MM.1S (cell line): ENCODE data around the gene ILF2.
"Not testable (repeated sequence)": the region's sequence is repeated elsewhere in the genome, so short reads cannot be mapped to it uniquely, and the experiment has no call there.

Experiments used
- DNase-seq: peaks from one replicate; pipeline ENCODE4 v3.0.0-alpha.2; 2015
- H2AFZ ChIP-seq: fragments of 300-600 bp; sonication (generic); 2 replicates; pipeline ENCODE4 v1.6.0; 2016; ENCODE audit warnings: antibody characterized with exemption, low read length
- H3F3A ChIP-seq: fragments of 300-600 bp; sonication (generic); 2 replicates; pipeline ENCODE4 v1.6.1; 2016; ENCODE audit warnings: mild to moderate bottlenecking, antibody characterized with exemption, low read length, moderate library complexity, mixed read lengths; ENCODE audit not compliant: insufficient read depth
- H3K27ac ChIP-seq: fragments of 300-600 bp; sonication (generic); 2 replicates; pipeline ENCODE4 v1.5.1; 2016; ENCODE audit warnings: mild to moderate bottlenecking, low read length
- H3K27me3 ChIP-seq: fragments of 300-600 bp; sonication (generic); replicated peaks from 2 replicates; pipeline ENCODE4 v1.6.0; 2016; ENCODE audit warnings: low read length; ENCODE audit not compliant: insufficient read depth
- H3K36me3 ChIP-seq: fragments of 300-600 bp; sonication (generic); replicated peaks from 2 replicates; pipeline ENCODE4 v1.6.1; 2016; ENCODE audit warnings: mild to moderate bottlenecking, low read length, mixed read lengths; ENCODE audit not compliant: insufficient read depth
- H3K4me1 ChIP-seq: fragments of 300-600 bp; sonication (generic); 2 replicates; pipeline ENCODE4 v1.6.1; 2016; ENCODE audit warnings: low read length, mixed read lengths
- H3K4me2 ChIP-seq: fragments of 300-600 bp; sonication (generic); 2 replicates; pipeline ENCODE4 v1.6.0; 2016; ENCODE audit warnings: low read depth, low read length
- H3K4me3 ChIP-seq: fragments of 300-600 bp; sonication (generic); 2 replicates; pipeline ENCODE4 v1.5.1; 2016; ENCODE audit warnings: low read length, mixed read lengths
- H3K79me2 ChIP-seq: fragments of 300-600 bp; sonication (generic); 2 replicates; pipeline ENCODE4 v1.6.1; 2016; ENCODE audit warnings: mixed run types, low read length, mixed read lengths
- H3K9ac ChIP-seq: fragments of 300-600 bp; sonication (generic); 2 replicates; pipeline ENCODE4 v1.6.1; 2016; ENCODE audit warnings: low read length, mixed read lengths
- H3K9me2 ChIP-seq: fragments of 300-600 bp; sonication (generic); replicated peaks from 2 replicates; pipeline ENCODE4 v1.6.1; 2016; ENCODE audit warnings: mild to moderate bottlenecking, low read length, mixed read lengths; ENCODE audit not compliant: insufficient read depth
- H3K9me3 ChIP-seq: fragments of 300-600 bp; sonication (generic); replicated peaks from 2 replicates; pipeline ENCODE4 v1.6.1; 2016; ENCODE audit warnings: mild to moderate bottlenecking, low read length, mixed read lengths; ENCODE audit not compliant: insufficient read depth
- H4K20me1 ChIP-seq: fragments of 300-600 bp; sonication (generic); 2 replicates; pipeline ENCODE4 v1.6.1; 2016; ENCODE audit warnings: mild to moderate bottlenecking, low read length, moderate library complexity, mixed read lengths; ENCODE audit not compliant: insufficient read depth
- EZH2 ChIP-seq: fragments of 300-600 bp; sonication (generic); optimal IDR thresholded peaks from 2 replicates; pipeline ENCODE3; 2017; ENCODE audit warnings: low read depth, mild to moderate bottlenecking, antibody characterized with exemption, low read length, mixed read lengths
- EZH2phosphoT487 ChIP-seq: fragments of 300-600 bp; sonication (generic); IDR thresholded peaks from 2 replicates; pipeline ENCODE4 v1.6.1; 2018; ENCODE audit warnings: antibody characterized with exemption, low read length
- TF ChIP-seq, protein P1 (sequence below): fragments of 300-600 bp; sonication (generic); IDR thresholded peaks from 2 replicates; pipeline ENCODE4 v1.5.1; 2016; ENCODE audit warnings: antibody characterized with exemption, low read length, mixed read lengths

ILF2 gene

DNA sequence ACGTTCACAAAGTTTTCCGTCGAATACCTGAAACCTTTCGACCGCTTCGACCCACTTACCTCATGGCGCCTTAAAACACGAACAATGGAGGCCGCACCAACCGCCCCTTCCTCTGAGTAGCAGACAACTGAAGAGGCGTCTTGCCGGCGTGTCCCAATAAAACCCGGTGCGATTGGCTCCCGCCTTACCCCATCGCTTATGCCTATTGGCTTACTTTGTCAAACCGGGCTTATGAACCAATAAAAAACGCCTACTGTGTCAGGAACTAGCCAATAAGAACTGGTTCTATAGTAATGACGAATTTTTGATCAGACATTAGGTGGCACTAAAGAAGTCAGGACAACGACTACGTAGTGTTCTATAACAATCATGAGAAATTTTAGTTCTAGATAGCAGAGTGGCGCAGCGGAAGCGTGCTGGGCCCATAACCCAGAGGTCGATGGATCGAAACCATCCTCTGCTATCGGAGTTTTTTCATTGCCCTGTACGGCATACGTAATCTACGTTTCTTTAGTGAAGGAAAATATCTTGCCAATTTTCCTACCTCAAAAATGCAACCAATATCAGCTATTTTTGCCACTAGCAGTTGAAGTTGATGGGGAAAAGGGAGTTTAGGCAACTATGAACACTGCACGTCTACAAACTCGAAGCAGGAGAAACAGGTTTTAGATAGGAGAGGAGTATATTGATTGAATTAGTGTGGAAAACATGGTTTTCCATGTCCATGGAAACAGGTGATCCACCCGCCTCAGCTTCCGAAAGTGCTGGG is at the start of gene ILF2:
ILF2 (minus strand) TSS at position 135 of the 769 bp plus-strand sequence; CDS start at position 64, 71 bp downstream.
- peaks cover 8% of the 10 kb centered on the region for H3K4me1 ChIP-seq
- H3K9ac ChIP-seq = peak within 1 kb of the TSS; percentile 92
- H3F3A ChIP-seq = peaks cover 17% of the 10 kb centered on the region
- TF ChIP-seq, protein P1, sequence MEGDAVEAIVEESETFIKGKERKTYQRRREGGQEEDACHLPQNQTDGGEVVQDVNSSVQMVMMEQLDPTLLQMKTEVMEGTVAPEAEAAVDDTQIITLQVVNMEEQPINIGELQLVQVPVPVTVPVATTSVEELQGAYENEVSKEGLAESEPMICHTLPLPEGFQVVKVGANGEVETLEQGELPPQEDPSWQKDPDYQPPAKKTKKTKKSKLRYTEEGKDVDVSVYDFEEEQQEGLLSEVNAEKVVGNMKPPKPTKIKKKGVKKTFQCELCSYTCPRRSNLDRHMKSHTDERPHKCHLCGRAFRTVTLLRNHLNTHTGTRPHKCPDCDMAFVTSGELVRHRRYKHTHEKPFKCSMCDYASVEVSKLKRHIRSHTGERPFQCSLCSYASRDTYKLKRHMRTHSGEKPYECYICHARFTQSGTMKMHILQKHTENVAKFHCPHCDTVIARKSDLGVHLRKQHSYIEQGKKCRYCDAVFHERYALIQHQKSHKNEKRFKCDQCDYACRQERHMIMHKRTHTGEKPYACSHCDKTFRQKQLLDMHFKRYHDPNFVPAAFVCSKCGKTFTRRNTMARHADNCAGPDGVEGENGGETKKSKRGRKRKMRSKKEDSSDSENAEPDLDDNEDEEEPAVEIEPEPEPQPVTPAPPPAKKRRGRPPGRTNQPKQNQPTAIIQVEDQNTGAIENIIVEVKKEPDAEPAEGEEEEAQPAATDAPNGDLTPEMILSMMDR = peak; percentile 58
- no peak for TF ChIP-seq EZH2phosphoT487
- peak within 1 kb of the TSS; percentile 92 for H2AFZ ChIP-seq
- H3K36me3 ChIP-seq = peaks cover 20% of the 10 kb centered on the region
- no peaks in the 10 kb centered on the region for H3K9me3 ChIP-seq
- peaks cover 44% of the 10 kb centered on the region for H3K79me2 ChIP-seq
- H4K20me1 ChIP-seq = no peaks in the 10 kb centered on the region
- H3K9me2 ChIP-seq = no peaks in the 10 kb centered on the region
- peak within 1 kb of the TSS; percentile 91 for H3K4me2 ChIP-seq
- peak within 1 kb of the TSS; percentile 83; the same call in 1 of the 2 replicates for H3K27ac ChIP-seq
- no peaks in the 10 kb centered on the region for H3K27me3 ChIP-seq
- peak; percentile 100 for DNase-seq
- peak within 1 kb of the TSS; percentile 94 for H3K4me3 ChIP-seq

DNA sequence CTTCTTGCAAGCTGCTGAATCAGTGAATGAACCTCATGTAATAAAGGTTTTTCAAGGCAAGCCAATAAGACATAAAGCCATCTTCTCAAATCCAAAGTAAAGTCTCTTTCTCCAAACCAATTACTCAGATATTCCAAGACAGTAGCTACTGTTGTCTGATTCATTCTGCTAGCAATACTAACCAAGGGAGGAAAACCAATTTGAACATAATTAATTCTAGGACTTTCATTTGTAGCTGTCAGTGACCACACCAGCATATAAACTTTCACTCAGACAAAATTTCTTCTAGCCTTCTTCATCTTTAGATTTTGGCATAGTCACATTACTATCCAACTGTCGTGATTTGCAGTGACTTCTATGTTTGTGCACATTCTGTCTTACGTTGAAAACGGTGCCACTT is 46.5 kb upstream of the ILF2 start:
- Histone ChIP-seq H2AFZ (no peak overlapping the region), H3F3A (no peaks in the 10 kb centered on the region), H3K9me3 (no peaks in the 10 kb centered on the region), H3K4me1 (no peaks in the 10 kb centered on the region), H3K4me2 (no peak overlapping the region), H3K79me2 (no peaks in the 10 kb centered on the region), H3K9me2 (no peaks in the 10 kb centered on the region), H3K4me3 (no peak overlapping the region), H4K20me1 (no peaks in the 10 kb centered on the region), H3K27ac (no peak overlapping the region), H3K9ac (no peak overlapping the region), H3K36me3 (no peaks in the 10 kb centered on the region), H3K27me3 (no peaks in the 10 kb centered on the region)
- TF ChIP-seq EZH2phosphoT487 = no peak
- TF ChIP-seq EZH2 = no peak
- TF ChIP-seq, protein P1 = no peak
- DNase-seq = no peak

DNA sequence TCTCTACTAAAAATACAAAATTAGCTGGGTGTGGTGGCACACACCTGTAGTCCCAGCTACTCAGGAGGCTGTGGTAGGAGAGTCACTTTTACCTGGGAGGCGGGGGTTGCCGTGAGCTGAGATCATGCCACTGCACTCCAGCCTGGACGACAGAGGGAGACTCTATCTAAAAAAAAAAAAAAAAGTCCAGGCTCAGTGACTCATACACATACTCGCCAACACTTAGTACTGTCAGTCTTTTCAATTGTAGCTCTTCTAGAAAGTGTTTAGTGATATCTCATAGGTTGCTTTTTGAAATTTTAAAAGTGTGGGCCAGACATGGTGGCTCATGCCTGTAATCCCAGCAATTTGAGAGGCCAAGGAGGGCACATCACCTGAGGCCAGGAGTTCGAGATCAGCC is 45.4 kb upstream of the ILF2 start:
- H3K36me3 ChIP-seq, H2AFZ ChIP-seq, H3K79me2 ChIP-seq, H3K9me3 ChIP-seq, H3K4me1 ChIP-seq, H3F3A ChIP-seq, H3K4me3 ChIP-seq, H3K9ac ChIP-seq, DNase-seq, H4K20me1 ChIP-seq, H3K27me3 ChIP-seq, H3K9me2 ChIP-seq, H3K4me2 ChIP-seq, H3K27ac ChIP-seq: not testable (repeated sequence)

DNA sequence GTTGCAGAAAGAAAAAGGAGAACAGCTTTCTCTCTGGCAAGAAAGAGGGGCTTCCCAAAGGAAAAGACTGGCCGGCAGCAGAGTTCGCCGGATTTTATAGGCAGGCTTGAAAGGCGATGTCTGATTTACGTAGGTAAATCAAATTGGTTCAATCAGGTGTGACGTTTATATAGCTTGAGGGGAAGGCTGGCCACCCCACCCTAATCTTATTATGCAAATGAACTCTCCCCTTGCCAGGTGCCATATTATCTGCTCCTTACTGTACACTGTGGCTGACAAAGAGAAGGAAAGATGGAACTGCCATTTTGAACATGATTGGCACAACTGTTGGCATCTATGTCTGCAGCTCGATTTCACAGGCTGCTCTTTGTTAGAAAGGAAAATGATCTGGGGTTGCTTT is 40.2 kb upstream of the ILF2 start:
- no peak overlapping the region for H3K27ac ChIP-seq
- H2AFZ ChIP-seq = no peak overlapping the region
- H3K4me3 ChIP-seq = no peak overlapping the region
- H3K4me1 ChIP-seq = no peaks in the 10 kb centered on the region
- no peak overlapping the region for H3K4me2 ChIP-seq
- DNase-seq = no peak
- H3K27me3 ChIP-seq = no peaks in the 10 kb centered on the region
- H4K20me1 ChIP-seq = no peaks in the 10 kb centered on the region
- H3K36me3 ChIP-seq = no peaks in the 10 kb centered on the region
- no peaks in the 10 kb centered on the region for H3K9me2 ChIP-seq
- no peak overlapping the region for H3K9ac ChIP-seq
- TF ChIP-seq EZH2 (no peak), EZH2phosphoT487 (no peak)
- TF ChIP-seq, protein P1 = no peak
- no peaks in the 10 kb centered on the region for H3K9me3 ChIP-seq
- no peaks in the 10 kb centered on the region for H3F3A ChIP-seq
- no peaks in the 10 kb centered on the region for H3K79me2 ChIP-seq
